Measurements from ENCODE around the gene RASGRP4.

DNA sequence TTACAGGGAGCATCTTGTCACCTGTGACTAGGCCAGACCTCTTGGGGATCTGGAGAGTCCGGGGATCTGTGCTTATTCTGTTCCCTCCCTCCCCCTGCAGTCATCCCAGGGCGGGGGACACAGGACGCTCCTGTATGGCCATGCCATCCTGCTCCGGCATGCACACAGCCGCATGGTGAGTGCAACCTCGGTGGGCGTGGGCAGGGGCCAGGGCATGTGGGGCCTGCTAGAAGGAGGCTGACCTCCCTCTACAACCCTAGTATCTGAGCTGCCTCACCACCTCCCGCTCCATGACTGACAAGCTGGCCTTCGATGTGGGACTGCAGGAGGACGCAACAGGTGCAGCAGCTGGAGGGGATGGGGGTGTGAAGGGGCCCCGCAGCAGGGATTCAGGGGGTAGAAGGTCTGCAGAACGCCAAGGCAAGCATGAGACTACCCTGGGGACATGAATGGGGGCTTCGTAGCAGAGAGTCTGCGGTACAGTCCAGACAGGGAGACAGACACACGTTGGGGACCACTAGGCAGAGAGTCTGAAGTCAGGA is 17.5 kb upstream of the RASGRP4 start:
- TF ChIP-seq, protein P1, sequence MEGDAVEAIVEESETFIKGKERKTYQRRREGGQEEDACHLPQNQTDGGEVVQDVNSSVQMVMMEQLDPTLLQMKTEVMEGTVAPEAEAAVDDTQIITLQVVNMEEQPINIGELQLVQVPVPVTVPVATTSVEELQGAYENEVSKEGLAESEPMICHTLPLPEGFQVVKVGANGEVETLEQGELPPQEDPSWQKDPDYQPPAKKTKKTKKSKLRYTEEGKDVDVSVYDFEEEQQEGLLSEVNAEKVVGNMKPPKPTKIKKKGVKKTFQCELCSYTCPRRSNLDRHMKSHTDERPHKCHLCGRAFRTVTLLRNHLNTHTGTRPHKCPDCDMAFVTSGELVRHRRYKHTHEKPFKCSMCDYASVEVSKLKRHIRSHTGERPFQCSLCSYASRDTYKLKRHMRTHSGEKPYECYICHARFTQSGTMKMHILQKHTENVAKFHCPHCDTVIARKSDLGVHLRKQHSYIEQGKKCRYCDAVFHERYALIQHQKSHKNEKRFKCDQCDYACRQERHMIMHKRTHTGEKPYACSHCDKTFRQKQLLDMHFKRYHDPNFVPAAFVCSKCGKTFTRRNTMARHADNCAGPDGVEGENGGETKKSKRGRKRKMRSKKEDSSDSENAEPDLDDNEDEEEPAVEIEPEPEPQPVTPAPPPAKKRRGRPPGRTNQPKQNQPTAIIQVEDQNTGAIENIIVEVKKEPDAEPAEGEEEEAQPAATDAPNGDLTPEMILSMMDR (conservative IDR thresholded peaks at IDR 0.05; ENCODE audit: low read depth, low read length): no peak
- TF ChIP-seq EZH2 (IDR thresholded peaks at IDR 0.05; ENCODE audit: low read length, unreplicated experiment): no peak

All from PC-3 (cell line).